Neuronal stem cell (in vitro differentiated cells): ENCODE results near the gene ZNF692.

Experiments
- DNase-seq: peaks from one replicate; pipeline ENCODE4 v3.0.0-alpha.2; 2013; ENCODE audit warnings: low spot score
- H2AFZ ChIP-seq: one replicate; pipeline ENCODE4 v1.6.1; 2013; ENCODE audit warnings: mild to moderate bottlenecking, low read length, inconsistent platforms
- H2AK5ac ChIP-seq: 2 replicates; pipeline ENCODE4 v1.6.1; 2013; ENCODE audit warnings: low read depth, mild to moderate bottlenecking, inconsistent platforms, low read length, moderate library complexity, mixed read lengths
- H2BK120ac ChIP-seq: 2 replicates; pipeline ENCODE4 v1.6.1; 2013; ENCODE audit warnings: low read depth, mild to moderate bottlenecking, inconsistent platforms, low read length, moderate library complexity, mixed read lengths
- H2BK12ac ChIP-seq: one replicate; pipeline ENCODE4 v1.6.1; 2013; ENCODE audit warnings: low read length, inconsistent platforms
- H2BK15ac ChIP-seq: 2 replicates; pipeline ENCODE4 v1.6.1; 2013; ENCODE audit warnings: mild to moderate bottlenecking, low read length, inconsistent platforms, mixed read lengths
- H2BK5ac ChIP-seq: one replicate; pipeline ENCODE4 v1.6.1; 2013; ENCODE audit warnings: inconsistent platforms, mild to moderate bottlenecking, low read length, moderate library complexity
- H3K14ac ChIP-seq: one replicate; pipeline ENCODE4 v1.6.1; 2013; ENCODE audit warnings: low read length, inconsistent platforms
- H3K18ac ChIP-seq: 2 replicates; pipeline ENCODE4 v1.6.1; 2013; ENCODE audit warnings: low read length, inconsistent platforms
- H3K23ac ChIP-seq: 2 replicates; pipeline ENCODE4 v1.6.1; 2013; ENCODE audit warnings: low read depth, mild to moderate bottlenecking, mixed read lengths, low read length, inconsistent platforms; ENCODE audit not compliant: poor library complexity
- H3K27ac ChIP-seq: replicated peaks from 3 replicates; pipeline ENCODE4 v1.5.1; 2013; ENCODE audit warnings: low read length, inconsistent platforms
- H3K27me3 ChIP-seq, 3 experiments: 2 replicates each; pipeline ENCODE4 v1.6.1; 2013; ENCODE audit warnings: low read length in 3 of 3, mild to moderate bottlenecking in 2 of 3, inconsistent platforms in 1 of 3, low read depth in 1 of 3, mixed read lengths in 1 of 3, moderate library complexity in 1 of 3; ENCODE audit not compliant: control insufficient read depth in 3 of 3, insufficient read depth in 3 of 3
- H3K36me3 ChIP-seq, 2 donors: replicated peaks in 1 of 2; 2 replicates each; pipeline ENCODE4 v1.6.1; 2013; ENCODE audit warnings: low read length in 2 of 2; ENCODE audit not compliant: control insufficient read depth in 2 of 2, insufficient read depth in 2 of 2
- H3K4ac ChIP-seq: 2 replicates; pipeline ENCODE4 v1.6.1; 2013; ENCODE audit warnings: inconsistent platforms, mild to moderate bottlenecking, low read length, moderate library complexity
- H3K4me1 ChIP-seq, 2 donors: 1 replicate in 1 of 2; 2 replicates in 1 of 2; pipeline ENCODE4 v1.6.1; 2013; ENCODE audit warnings: low read length in 2 of 2, low read depth in 1 of 2; ENCODE audit not compliant: control insufficient read depth in 2 of 2, insufficient read depth in 1 of 2
- H3K4me2 ChIP-seq: one replicate; pipeline ENCODE4 v1.6.1; 2013; ENCODE audit warnings: mild to moderate bottlenecking, low read length, inconsistent platforms; ENCODE audit not compliant: insufficient read depth, poor library complexity, severe bottlenecking
- H3K4me3 ChIP-seq, 2 donors: 2 replicates each; pipeline ENCODE4 v1.5.1; 2013; ENCODE audit warnings: low read length in 2 of 2, mild to moderate bottlenecking in 2 of 2, inconsistent platforms in 1 of 2, moderate library complexity in 1 of 2
- H3K79me1 ChIP-seq: one replicate; pipeline ENCODE4 v1.6.1; 2013; ENCODE audit warnings: low read depth, mild to moderate bottlenecking, inconsistent platforms, low read length, moderate library complexity
- H3K9ac ChIP-seq: one replicate; pipeline ENCODE4 v1.6.1; 2013; ENCODE audit warnings: mild to moderate bottlenecking, low read depth, low read length, inconsistent platforms; ENCODE audit not compliant: poor library complexity
- H3K9me3 ChIP-seq, 2 donors: replicated peaks in 1 of 2; 2 replicates each; pipeline versions ENCODE3 to v1.6.1; 2013; ENCODE audit warnings: low read length in 2 of 2, mild to moderate bottlenecking in 2 of 2, inconsistent platforms in 1 of 2, low read depth in 1 of 2, mixed read lengths in 1 of 2, moderate library complexity in 1 of 2; ENCODE audit not compliant: control insufficient read depth in 2 of 2, insufficient read depth in 1 of 2
- H4K8ac ChIP-seq: one replicate; pipeline ENCODE4 v1.6.1; 2013; ENCODE audit warnings: low read depth, mild to moderate bottlenecking, inconsistent platforms, low read length, moderate library complexity
- H4K91ac ChIP-seq: one replicate; pipeline ENCODE4 v1.6.1; 2013; ENCODE audit warnings: low read length, low read depth, mild to moderate bottlenecking, inconsistent platforms; ENCODE audit not compliant: poor library complexity
- WGBS, 2 donors: extraction: QIAGEN DNeasy Blood & Tissue Kit; methylation state at CpG; one replicate each; pipeline ENCODE4 v1.1.7; 2013; ENCODE audit warnings: missing lambda C conversion rate in 2 of 2, mixed read lengths in 1 of 2; ENCODE audit not compliant: insufficient read length in 2 of 2, insufficient replicate concordance in 1 of 2; ENCODE audit errors: extremely low coverage in 2 of 2; 5-methylcytosine and 5-hydroxymethylcytosine counted together

The ZNF692 gene

GRCh38 chr1:248873409-248873992 lies 14.6 kb upstream of the ZNF692 start:
- peak overlapping the region; percentile 14 for H2BK5ac ChIP-seq
- H2BK12ac ChIP-seq: no peak overlapping the region
- peak overlapping the region; percentile 58 for H3K4me2 ChIP-seq
- peak overlapping the region; percentile 91 for H3K27ac ChIP-seq
- DNase-seq: peak; percentile 99
- H3K9me3 ChIP-seq: no peaks in the 10 kb centered on the region
- peak overlapping the region; percentile 90 for H3K23ac ChIP-seq
- H2BK15ac ChIP-seq: no peak overlapping the region
- no peak overlapping the region for H3K4ac ChIP-seq
- H3K18ac ChIP-seq: peak overlapping the region; percentile 95
- peak overlapping the region; percentile 93 for H2AFZ ChIP-seq
- no peaks in the 10 kb centered on the region for H3K27me3 ChIP-seq
- peak overlapping the region; percentile 73 to 89 for H3K4me3 ChIP-seq
- H4K91ac ChIP-seq: no peak overlapping the region
- no peak overlapping the region for H3K14ac ChIP-seq
- no peaks in the 10 kb centered on the region for H3K4me1 ChIP-seq
- H3K79me1 ChIP-seq: no peaks in the 10 kb centered on the region
- peak overlapping the region; percentile 89 for H3K9ac ChIP-seq
- no peaks in the 10 kb centered on the region for H3K36me3 ChIP-seq
- WGBS, 2 donors: no CpG with 5 or more reads among the region's 41 CpGs
- H2BK120ac ChIP-seq: no peak overlapping the region
- H2AK5ac ChIP-seq: no peak overlapping the region
- no peak overlapping the region for H4K8ac ChIP-seq

- no peak overlapping the region for H4K91ac ChIP-seq
- H3K9me3 ChIP-seq: no peaks in the 10 kb centered on the region
- no CpG with 5 or more reads among the region's 31 CpGs for WGBS, 2 donors
- peak overlapping the region; percentile 73 to 89 for H3K4me3 ChIP-seq
- H2AK5ac ChIP-seq: no peak overlapping the region
- H3K27me3 ChIP-seq: no peaks in the 10 kb centered on the region
- no peak overlapping the region for H4K8ac ChIP-seq
- no peak overlapping the region for H2BK120ac ChIP-seq
- H3K4me2 ChIP-seq: peak overlapping the region; percentile 41
- H3K4ac ChIP-seq: no peak overlapping the region
- H2AFZ ChIP-seq: peak overlapping the region; percentile 93
- no peaks in the 10 kb centered on the region for H3K79me1 ChIP-seq
- no peaks in the 10 kb centered on the region for H3K36me3 ChIP-seq
- H2BK5ac ChIP-seq: peak overlapping the region; percentile 14
- peak overlapping the region; percentile 82 for H3K9ac ChIP-seq
- peak overlapping the region; percentile 91 for H3K27ac ChIP-seq
- no peak overlapping the region for H2BK12ac ChIP-seq
- no peak overlapping the region for H2BK15ac ChIP-seq
- peak; percentile 68 for DNase-seq
- peak overlapping the region; percentile 13 for H3K23ac ChIP-seq
- no peak overlapping the region for H3K14ac ChIP-seq
- H3K4me1 ChIP-seq: no peaks in the 10 kb centered on the region
- H3K18ac ChIP-seq: peak overlapping the region; percentile 53
Observed at GRCh38 chr1:248872752-248873408, 14.0 kb upstream of the ZNF692 start.

GRCh38 chr1:248871837-248872401 lies 13.0 kb upstream of the ZNF692 start:
- no CpG with 5 or more reads among the region's 3 CpGs for WGBS, 2 donors
- DNase-seq: no peak
- no peak overlapping the region for H3K9ac ChIP-seq
- no peaks in the 10 kb centered on the region for H3K79me1 ChIP-seq
- no peaks in the 10 kb centered on the region for H3K27me3 ChIP-seq
- no peak overlapping the region for H4K8ac ChIP-seq
- H2BK12ac ChIP-seq: no peak overlapping the region
- peak overlapping the region; percentile 93 for H2AFZ ChIP-seq
- no peak overlapping the region for H2BK120ac ChIP-seq
- no peak overlapping the region for H2BK5ac ChIP-seq
- H3K27ac ChIP-seq: no peak overlapping the region
- no peak overlapping the region for H2AK5ac ChIP-seq
- no peak overlapping the region for H3K18ac ChIP-seq
- H4K91ac ChIP-seq: no peak overlapping the region
- no peaks in the 10 kb centered on the region for H3K36me3 ChIP-seq
- H3K14ac ChIP-seq: no peak overlapping the region
- H3K9me3 ChIP-seq: no peaks in the 10 kb centered on the region
- H2BK15ac ChIP-seq: no peak overlapping the region
- no peak overlapping the region for H3K23ac ChIP-seq
- H3K4me1 ChIP-seq: no peaks in the 10 kb centered on the region
- peak overlapping the region in 1 of 2 donors; percentile 73 for H3K4me3 ChIP-seq
- H3K4me2 ChIP-seq: no peak overlapping the region
- H3K4ac ChIP-seq: no peak overlapping the region
